Heart left ventricle (tissue), 13 donors: Measurements from ENCODE around the gene CCNB1.
"Not testable (repeated sequence)": the region's sequence is repeated elsewhere in the genome, so short reads cannot be mapped to it uniquely, and the experiment has no call there.

Source experiments
- POLR2A ChIP-seq, 2 donors: fragments of 450-650 bp; IDR thresholded peaks; one replicate each; pipeline ENCODE4 v1.6.1; 2017; ENCODE audit warnings: antibody characterized with exemption in 2 of 2, mild to moderate bottlenecking in 2 of 2, moderate library complexity in 2 of 2
- TF ChIP-seq, protein P1 (sequence below), 12 donors: fragments of 200-600 bp; sonication (generic) in 4 of 12; IDR thresholded peaks; one replicate each; pipeline versions ENCODE4 v1.5.0 to v1.8.0; 2018 to 2022; ENCODE audit warnings: antibody characterized with exemption in 12 of 12, mild to moderate bottlenecking in 5 of 12
- donor health status: ischemic (EF 13 %, LVEDD 7.1; RV severe dilation, severe dysfunction).
- donor health status: DM: no; HTN: yes; CAD: no.
- donor health status: DM: no; HTN: no; CAD: no.
- donor health status: ischemic (EF 25% LVEDD 6.9; RV normal size, moderate dysfunction).
- donor health status: ischemic (EF 25% LVEDD 5.7; RV mildly dilated, moderate dysfunction).
- donor health status: ischemic (EF 35%, LVEDD 5.7; RV mildly dilated, moderate dysfunction).
- donor health status: nonischemic (EF 11% LVEDD 7.7; RV severe dilation, severe dysfunction).
- donor health status: DM: yes; HTN: yes; CAD: no.
- donor health status: PGD.
- donor health status: ischemic (EF 29% LVEDD 5.4; RV normal size, mild dysfunction).
- donor health status: nonischemic (EF 23%, LVEDD 6.1; RV moderate dilation, normal function).

GRCh38 chr5:69220371-69220770 lies 53.4 kb downstream of the CCNB1 start:
- TF ChIP-seq, protein P1, sequence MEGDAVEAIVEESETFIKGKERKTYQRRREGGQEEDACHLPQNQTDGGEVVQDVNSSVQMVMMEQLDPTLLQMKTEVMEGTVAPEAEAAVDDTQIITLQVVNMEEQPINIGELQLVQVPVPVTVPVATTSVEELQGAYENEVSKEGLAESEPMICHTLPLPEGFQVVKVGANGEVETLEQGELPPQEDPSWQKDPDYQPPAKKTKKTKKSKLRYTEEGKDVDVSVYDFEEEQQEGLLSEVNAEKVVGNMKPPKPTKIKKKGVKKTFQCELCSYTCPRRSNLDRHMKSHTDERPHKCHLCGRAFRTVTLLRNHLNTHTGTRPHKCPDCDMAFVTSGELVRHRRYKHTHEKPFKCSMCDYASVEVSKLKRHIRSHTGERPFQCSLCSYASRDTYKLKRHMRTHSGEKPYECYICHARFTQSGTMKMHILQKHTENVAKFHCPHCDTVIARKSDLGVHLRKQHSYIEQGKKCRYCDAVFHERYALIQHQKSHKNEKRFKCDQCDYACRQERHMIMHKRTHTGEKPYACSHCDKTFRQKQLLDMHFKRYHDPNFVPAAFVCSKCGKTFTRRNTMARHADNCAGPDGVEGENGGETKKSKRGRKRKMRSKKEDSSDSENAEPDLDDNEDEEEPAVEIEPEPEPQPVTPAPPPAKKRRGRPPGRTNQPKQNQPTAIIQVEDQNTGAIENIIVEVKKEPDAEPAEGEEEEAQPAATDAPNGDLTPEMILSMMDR (IDR thresholded peaks at IDR 0.05), result not testable (repeated sequence)
- TF ChIP-seq POLR2A (IDR thresholded peaks at IDR 0.05), result not testable (repeated sequence)
